HG02938 (cell line): ENCODE measurements around the gene EDN3.

Source experiments
- ATAC-seq: cut with Tn5 transposase; IDR thresholded peaks from one replicate; pipeline ENCODE4 v1.9.1; 2021; ENCODE audit warnings: mild to moderate bottlenecking, moderate library complexity; ENCODE audit not compliant: unreplicated experiment

EDN3 gene

GRCh38 chr20:59307270-59307669 is 6.9 kb downstream of the EDN3 start:
- no peak for ATAC-seq

GRCh38 chr20:59308493-59309201 is 8.2 kb downstream of the EDN3 start:
- ATAC-seq = no peak

GRCh38 chr20:59309218-59309617 is 8.8 kb downstream of the EDN3 start:
- no peak for ATAC-seq

GRCh38 chr20:59314997-59315396 is 14.6 kb downstream of the EDN3 start:
- ATAC-seq = no peak

GRCh38 chr20:59316911-59317731 is 16.7 kb downstream of the EDN3 start:
- ATAC-seq = no peak

- no peak for ATAC-seq
Observed at GRCh38 chr20:59318201-59318790, 17.9 kb downstream of the EDN3 start.

- no peak for ATAC-seq
Observed at GRCh38 chr20:59318803-59319202, 18.4 kb downstream of the EDN3 start.

- no peak for ATAC-seq
Observed at GRCh38 chr20:59320426-59320825, 20.0 kb downstream of the EDN3 start.

GRCh38 chr20:59320854-59321647 is 20.6 kb downstream of the EDN3 start:
- no peak for ATAC-seq

GRCh38 chr20:59322081-59322480 is 21.7 kb downstream of the EDN3 start:
- ATAC-seq = no peak

- no peak for ATAC-seq
Observed at GRCh38 chr20:59322585-59323454, 22.4 kb downstream of the EDN3 start.

- ATAC-seq = no peak
Observed at GRCh38 chr20:59323731-59324130, 23.3 kb downstream of the EDN3 start.

- ATAC-seq = no peak
Observed at GRCh38 chr20:59324521-59325141, 24.2 kb downstream of the EDN3 start.

GRCh38 chr20:59325142-59325523 is 24.7 kb downstream of the EDN3 start:
- ATAC-seq = no peak

GRCh38 chr20:59326188-59326587 is 25.8 kb downstream of the EDN3 start:
- no peak for ATAC-seq

GRCh38 chr20:59328071-59328470 is 27.7 kb downstream of the EDN3 start:
- ATAC-seq = no peak

- no peak for ATAC-seq
Observed at GRCh38 chr20:59331721-59332329, 31.4 kb downstream of the EDN3 start.

GRCh38 chr20:59333260-59333845 is 32.9 kb downstream of the EDN3 start:
- ATAC-seq = no peak

- ATAC-seq = no peak
Observed at GRCh38 chr20:59333951-59334350, 33.5 kb downstream of the EDN3 start.
